H1 (cell line): Measurements from ENCODE around the gene CD180. TPM values are rescaled to one million over a fixed set of nuclear protein-coding genes. Genes with fewer than 3 reads are reported as not detected.

Experiments
- CTCF ChIA-PET: fragments of 300-600 bp; sonication (Branson Sonifier 250); formaldehyde crosslinking; loops from one replicate; lab custom pipeline; 2021; ENCODE audit not compliant: partially characterized antibody; lab: Charles Lee
- POLR2A ChIA-PET: fragments of 300-600 bp; sonication (Branson Sonifier 250); formaldehyde crosslinking; loops from one replicate; lab custom pipeline; 2021; ENCODE audit warnings: inconsistent platforms; ENCODE audit not compliant: partially characterized antibody; lab: Charles Lee
- DNase-seq, 2 experiments: peaks; one replicate each; pipeline versions ENCODE4 v3.0.0 to v3.0.0-alpha.2; 2010 to 2022; ENCODE audit warnings: low spot score in 2 of 2, low read depth in 1 of 2, mixed read lengths in 1 of 2
- FAIRE-seq: peaks from 2 replicates; lab custom pipeline; 2011; peaks lifted over from hg19 to GRCh38; lab: Jason Lieb, UNC
- H2AFZ ChIP-seq: 2 replicates; pipeline ENCODE4 v1.8.1; 2012; ENCODE audit warnings: low read length, inconsistent platforms
- H2AK5ac ChIP-seq: 2 replicates; pipeline ENCODE4 v1.6.1; 2013; ENCODE audit warnings: low read depth, low read length
- H2BK120ac ChIP-seq: replicated peaks from 2 replicates; pipeline ENCODE3; 2013; ENCODE audit warnings: low read depth, low read length, inconsistent platforms
- H2BK12ac ChIP-seq: 2 replicates; pipeline ENCODE4 v1.6.1; 2013; ENCODE audit warnings: low read depth, low read length
- H2BK15ac ChIP-seq: 2 replicates; pipeline ENCODE4 v1.6.1; 2013; ENCODE audit warnings: low read length
- H2BK20ac ChIP-seq: 2 replicates; pipeline ENCODE4 v1.6.1; 2013; ENCODE audit warnings: low read length
- H2BK5ac ChIP-seq: 2 replicates; pipeline ENCODE4 v1.6.1; 2013; ENCODE audit warnings: low read depth, low read length
- H3K14ac ChIP-seq: 2 replicates; pipeline ENCODE4 v1.6.1; 2013; ENCODE audit warnings: inconsistent platforms; ENCODE audit not compliant: insufficient read length
- H3K18ac ChIP-seq: 2 replicates; pipeline ENCODE4 v1.6.1; 2013; ENCODE audit warnings: low read length; ENCODE audit errors: extremely low read depth
- H3K23ac ChIP-seq: 2 replicates; pipeline ENCODE4 v1.6.1; 2013; ENCODE audit warnings: inconsistent platforms; ENCODE audit not compliant: insufficient read length
- H3K23me2 ChIP-seq: 2 replicates; pipeline ENCODE4 v1.6.1; 2013; ENCODE audit warnings: low read depth, low read length
- H3K27ac ChIP-seq: 2 replicates; pipeline ENCODE4 v1.6.1; 2011; ENCODE audit warnings: low read depth, low read length, inconsistent platforms
- H3K27me3 ChIP-seq, 4 experiments: replicated peaks in 1 of 4; 1 replicate in 1 of 4; 2 replicates in 3 of 4; pipeline versions ENCODE4 v1.6.1 to v1.8.1; 2011 to 2013; ENCODE audit warnings: low read length in 3 of 4, mild to moderate bottlenecking in 3 of 4, inconsistent platforms in 2 of 4, mixed read lengths in 2 of 4, moderate library complexity in 1 of 4; ENCODE audit not compliant: control insufficient read depth in 3 of 4, insufficient read depth in 3 of 4; ENCODE audit errors: extremely low read depth in 1 of 4
- H3K36me3 ChIP-seq, 4 experiments: 2 replicates each; pipeline versions ENCODE4 v1.6.1 to v1.8.1; 2011 to 2013; ENCODE audit warnings: mild to moderate bottlenecking in 4 of 4, low read length in 3 of 4, moderate library complexity in 2 of 4, control low read depth in 1 of 4, inconsistent platforms in 1 of 4; ENCODE audit not compliant: insufficient read depth in 4 of 4, control insufficient read depth in 2 of 4
- H3K4ac ChIP-seq: replicated peaks from 2 replicates; pipeline ENCODE3; 2013; ENCODE audit warnings: low read length, low read depth, mixed read lengths, inconsistent platforms; ENCODE audit not compliant: insufficient read length
- H3K4me1 ChIP-seq, 4 experiments: replicated peaks in 1 of 4; 1 replicate in 1 of 4; 2 replicates in 3 of 4; pipeline versions ENCODE4 v1.6.1 to v1.8.1; 2011 to 2013; ENCODE audit warnings: low read length in 3 of 4, inconsistent platforms in 2 of 4, mixed read lengths in 1 of 4; ENCODE audit not compliant: insufficient read depth in 4 of 4, control insufficient read depth in 3 of 4
- H3K4me2 ChIP-seq, 2 experiments: 2 replicates each; pipeline versions ENCODE4 v1.6.1 to v1.8.1; 2011 to 2013; ENCODE audit warnings: low read depth in 2 of 2, low read length in 2 of 2, control low read depth in 1 of 2, inconsistent platforms in 1 of 2, mild to moderate bottlenecking in 1 of 2; ENCODE audit not compliant: insufficient read depth in 1 of 2
- H3K4me3 ChIP-seq, 4 experiments: fragments of 200-600, 300-600 bp in 1 of 4; sonication (generic), shearing (Covaris generic), sonication (Bioruptor Twin) in 1 of 4; 2 replicates each; pipeline versions ENCODE4 v1.5.1 to v1.8.1; 2011 to 2016; ENCODE audit warnings: low read length in 4 of 4, low read depth in 3 of 4, control low read depth in 2 of 4, inconsistent platforms in 2 of 4, mild to moderate bottlenecking in 2 of 4, mixed read lengths in 1 of 4, moderate library complexity in 1 of 4; ENCODE audit not compliant: insufficient read depth in 2 of 4; ENCODE audit errors: extremely low read depth in 1 of 4
- H3K56ac ChIP-seq: replicated peaks from 2 replicates; pipeline ENCODE3; 2013; ENCODE audit warnings: low read depth, mild to moderate bottlenecking, mixed read lengths, low read length, inconsistent platforms; ENCODE audit not compliant: insufficient read length
- H3K79me1 ChIP-seq: 2 replicates; pipeline ENCODE4 v1.6.1; 2013; ENCODE audit warnings: low read depth, low read length, control low read depth
- H3K79me2 ChIP-seq, 2 experiments: 2 replicates each; pipeline versions ENCODE4 v1.6.1 to v1.8.1; 2012 to 2013; ENCODE audit warnings: low read length in 2 of 2, mild to moderate bottlenecking in 2 of 2, inconsistent platforms in 1 of 2; ENCODE audit not compliant: insufficient read depth in 2 of 2, control insufficient read depth in 1 of 2
- H3K9ac ChIP-seq, 4 experiments: replicated peaks in 1 of 4; 1 replicate in 1 of 4; 2 replicates in 3 of 4; pipeline versions ENCODE4 v1.6.1 to v1.8.1; 2011 to 2013; ENCODE audit warnings: low read depth in 3 of 4, low read length in 3 of 4, control low read depth in 2 of 4, mild to moderate bottlenecking in 2 of 4, moderate library complexity in 2 of 4, inconsistent platforms in 1 of 4; ENCODE audit errors: extremely low read depth in 1 of 4
- H3K9me3 ChIP-seq, 2 experiments: 2 replicates each; pipeline versions ENCODE4 v1.6.1 to v1.8.1; 2012 to 2013; ENCODE audit warnings: mild to moderate bottlenecking in 2 of 2, moderate library complexity in 2 of 2, control low read depth in 1 of 2, inconsistent platforms in 1 of 2, low read depth in 1 of 2, low read length in 1 of 2, mixed read lengths in 1 of 2; ENCODE audit not compliant: insufficient read depth in 2 of 2
- H4K20me1 ChIP-seq, 2 experiments: replicated peaks in 1 of 2; 2 replicates each; pipeline versions ENCODE3 to v1.8.1; 2011 to 2013; ENCODE audit warnings: inconsistent platforms in 2 of 2, low read length in 2 of 2, mild to moderate bottlenecking in 1 of 2; ENCODE audit not compliant: insufficient read depth in 2 of 2, control insufficient read depth in 1 of 2
- H4K5ac ChIP-seq: 2 replicates; pipeline ENCODE4 v1.6.1; 2013; ENCODE audit warnings: low read length, low read depth, mixed read lengths, inconsistent platforms; ENCODE audit not compliant: insufficient read length
- H4K8ac ChIP-seq: 2 replicates; pipeline ENCODE4 v1.8.0; 2013; ENCODE audit warnings: mild to moderate bottlenecking, moderate library complexity, low read length, inconsistent platforms; ENCODE audit not compliant: insufficient read depth; ENCODE audit errors: extremely low read depth
- H4K91ac ChIP-seq: replicated peaks from 2 replicates; pipeline ENCODE3; 2013; ENCODE audit warnings: low read length, mixed read lengths, inconsistent platforms; ENCODE audit not compliant: insufficient read length
- E2F6 ChIP-seq: IDR thresholded peaks from 2 replicates; pipeline ENCODE4 v1.6.1; 2012; ENCODE audit warnings: inconsistent platforms
- EGR1 ChIP-seq: IDR thresholded peaks from 2 replicates; pipeline ENCODE4 v1.6.1; 2011; ENCODE audit warnings: low read depth, low read length, borderline replicate concordance
- WGBS, 2 experiments: shearing (Covaris generic) in 1 of 2; methylation state at CpG; one replicate each; pipeline versions ENCODE4 v1.1.6 to v1.1.7; 2013 to 2015; ENCODE audit warnings: low lambda C conversion rate in 2 of 2, mixed read lengths in 2 of 2, inconsistent platforms in 1 of 2, low coverage in 1 of 2, missing lambda C conversion rate in 1 of 2; ENCODE audit not compliant: insufficient replicate concordance in 2 of 2, insufficient coverage in 1 of 2, insufficient read length in 1 of 2; ENCODE audit errors: extremely low coverage in 1 of 2, missing lambda C conversion rate in 1 of 2; 5-methylcytosine and 5-hydroxymethylcytosine counted together
- polyA plus RNA-seq, 7 experiments: library from polyadenylated mRNA; depleted of rRNA in 3 of 7; stranded (reverse) in 5 of 7; unstranded in 2 of 7; fragments of >200 nt in 5 of 7; fragments of 200-250 nt in 2 of 7; gene quantifications; 1 replicate in 5 of 7; 2 replicates in 1 of 7; 4 replicates in 1 of 7; pipeline versions ENCODE4 v1.2.1 to v1.2.3, GENCODE V29; 2011 to 2013; ENCODE audit warnings: missing spikeins in 2 of 7, mixed read lengths in 2 of 7
- total RNA-seq: library from RNA; stranded (reverse); fragmentation: NEBNext Ultra II Directional; extraction: Animal tissue kit (Norgen Biotek cat#: 25700); gene quantifications from 2 replicates; pipeline ENCODE4 v1.2.1, GENCODE V29; 2021

CD180 gene
- total and polyA plus RNA-seq, 2 of the 8 experiments (the other 6 are each of a cell fraction or from before 2014, with no cell fraction given), result not detected

- Histone ChIP-seq H4K8ac (no peak overlapping the region), H2AFZ (no peak overlapping the region), H3K27ac (no peak overlapping the region), H3K27me3 (no peaks in the 10 kb centered on the region; a peak in 1 of 7 replicates), H4K5ac (no peak overlapping the region), H3K56ac (no peak overlapping the region), H3K36me3 (no peaks in the 10 kb centered on the region), H3K23me2 (no peaks in the 10 kb centered on the region), H2BK12ac (no peak overlapping the region), H3K4ac (no peak overlapping the region), H3K18ac (no peak overlapping the region), H3K23ac (no peak overlapping the region), H3K79me2 (no peaks in the 10 kb centered on the region), H3K4me2 (no peak overlapping the region), H3K4me1 (peaks cover 0 to 4% (median 1%) of the 10 kb centered on the region in 4 experiments; a peak in 2 of 7 replicates), H4K91ac (no peak overlapping the region), H3K9me3 (peaks cover 9 to 11% of the 10 kb centered on the region in 2 experiments; a peak in 3 of 4 replicates), H3K4me3 (no peak overlapping the region), H3K79me1 (no peaks in the 10 kb centered on the region), H3K9ac (no peak overlapping the region), H2AK5ac (no peak overlapping the region), H2BK15ac (no peak overlapping the region), H2BK120ac (no peak overlapping the region), H2BK5ac (no peak overlapping the region), H3K14ac (no peak overlapping the region), H4K20me1 (no peaks in the 10 kb centered on the region), H2BK20ac (no peak overlapping the region)
- ChIA-PET POLR2A (no interaction called here), CTCF (interaction anchor here (0.6 to 0.7 kb wide), 2 partner anchors 11 to 68 kb away, joined by 3 read pairs; no protein-coding TSS in a partner anchor)
- FAIRE-seq, result no peak
- WGBS, 2 experiments, result 91% methylated on average over 10 of the region's 10 CpGs; no CpG with 5 or more reads in 1 of the 2 experiments
- TF ChIP-seq E2F6, result 0 out of 2 replicates have a peak, but pooled peaks have one; percentile 30
- no peak for TF ChIP-seq EGR1
- no peak for DNase-seq
Measured at GRCh38 chr5:67234671-67235176, 38.1 kb upstream of the CD180 start.
